ENCODE results near the gene CHERP.

The CHERP gene

GRCh38 chr19:16470541-16470910 lies 71.7 kb downstream of the CHERP start:
- no peak for DNase-seq
